ENCODE results near the gene ALKBH5.

The ALKBH5 gene

GRCh38 chr17:18246880-18247612 is 63.4 kb downstream of the ALKBH5 start:
- no peak overlapping the region for H3K4me3 ChIP-seq (ENCODE audit: low read depth, low read length)
- 0 out of 2 replicates have a peak overlapping the region, but pooled peaks have one; percentile 24 for H3K27ac ChIP-seq (ENCODE audit: extremely low read depth, low read depth, low read length)
- TF ChIP-seq ZNF510 (tag by site-specific recombination; IDR thresholded peaks at IDR 0.05; ENCODE audit: insufficient replicate concordance) (no peak), KLF1 (tag by site-specific recombination; IDR thresholded peaks at IDR 0.05) (peak; percentile 87), ZNF707 (tag by site-specific recombination; IDR thresholded peaks at IDR 0.05) (no peak), KLF8 (tag by site-specific recombination; IDR thresholded peaks at IDR 0.05) (peak; percentile 45; the same call in 1 of the 2 replicates), ZNF488 (tag by site-specific recombination; IDR thresholded peaks at IDR 0.05) (no peak), ZNF544 (tag by site-specific recombination; IDR thresholded peaks at IDR 0.05) (no peak), ZNF645 (tag by site-specific recombination; IDR thresholded peaks at IDR 0.05) (no peak), ZNF658 (tag by site-specific recombination; IDR thresholded peaks at IDR 0.05) (no peak), KLF9 (tag by site-specific recombination; IDR thresholded peaks at IDR 0.05; ENCODE audit: low read depth) (peak; percentile 45; the same call in 1 of the 2 replicates), ZNF660 (tag by site-specific recombination; IDR thresholded peaks at IDR 0.05) (no peak), EGR2 (tag by site-specific recombination; IDR thresholded peaks at IDR 0.05; ENCODE audit: low read depth) (no peak), ZNF529 (tag by site-specific recombination; IDR thresholded peaks at IDR 0.05; ENCODE audit: insufficient replicate concordance) (no peak), ZBTB8A (tag by site-specific recombination; IDR thresholded peaks at IDR 0.05) (no peak), SALL2 (tag by site-specific recombination; IDR thresholded peaks at IDR 0.05; ENCODE audit: borderline replicate concordance) (no peak), ZNF174 (tag by site-specific recombination; IDR thresholded peaks at IDR 0.05) (no peak), ZNF549 (tag by site-specific recombination; IDR thresholded peaks at IDR 0.05) (no peak), ZNF274 (IDR thresholded peaks at IDR 0.05; ENCODE audit: low read length) (no peak), ZNF274 (tag by site-specific recombination; IDR thresholded peaks at IDR 0.05; ENCODE audit: borderline replicate concordance) (no peak), ZBTB11 (tag by site-specific recombination; conservative IDR thresholded peaks at IDR 0.05; ENCODE audit: low read depth) (no peak), ZNF146 (tag by site-specific recombination; IDR thresholded peaks at IDR 0.05) (no peak), ZNF560 (tag by site-specific recombination; IDR thresholded peaks at IDR 0.05; ENCODE audit: borderline replicate concordance) (no peak), ZNF202 (tag by site-specific recombination; IDR thresholded peaks at IDR 0.05; ENCODE audit: borderline replicate concordance) (no peak), ZNF670 (tag by site-specific recombination; IDR thresholded peaks at IDR 0.05; ENCODE audit: low read depth) (no peak), ZNF280D (tag by site-specific recombination; IDR thresholded peaks at IDR 0.05) (no peak), ZNF404 (tag by site-specific recombination; IDR thresholded peaks at IDR 0.05) (no peak), HIC1 (tag by site-specific recombination; IDR thresholded peaks at IDR 0.05) (no peak), GLI4 (tag by site-specific recombination; IDR thresholded peaks at IDR 0.05) (no peak)

More at GRCh38 chr17:18246880-18247612, 63.4 kb downstream of the ALKBH5 start:
- CTCF ChIA-PET: interaction anchor here (0.5 to 1.4 kb wide), 9 partner anchors 10 to 1585 kb away, joined by 3 to 5 read pairs (median 3); no protein-coding TSS in a partner anchor
- POLR2A ChIA-PET: interaction anchor here (0.6 to 3.7 kb wide), 6 partner anchors 11 to 98 kb away, joined by 3 to 12 read pairs (median 4); partner anchors contain the start of genes ALKBH5 and MIEF2
- Histone ChIP-seq H3K36me3 (ENCODE audit: control insufficient read depth in 2 of 2, insufficient read depth in 1 of 2, low read length in 2 of 2) (peaks cover 6 to 88% of the 10 kb centered on the region in 2 experiments; a peak in 2 of 3 replicates), H3K4me1 (ENCODE audit: control insufficient read depth, insufficient read depth, low read length) (no peaks in the 10 kb centered on the region), H3K9me3 (ENCODE audit: control insufficient read depth, insufficient read depth, low read depth, low read length) (no peaks in the 10 kb centered on the region)

Data from HEK293 (cell line).